DND-41 (cell line): Measurements from ENCODE around the gene APIP.

ENCODE experiments used
- ATAC-seq: fragments of 200-7000 bp; cut with Tn5 transposase; 3 replicates; pipeline ENCODE4 v1.9.1; 2021; ENCODE audit warnings: low read depth; ENCODE audit not compliant: insufficient read depth
- DNase-seq: peaks from one replicate; pipeline ENCODE4 v3.0.0-alpha.2; 2020
- H2AFZ ChIP-seq: 2 replicates; pipeline ENCODE4 v1.6.0; 2012; ENCODE audit warnings: low read depth, low read length
- H3K27ac ChIP-seq: 2 replicates; pipeline ENCODE4 v1.5.1; 2012; ENCODE audit warnings: low read length, inconsistent platforms
- H3K27me3 ChIP-seq: fragments of 200-600 bp; sonication (generic); 2 replicates; pipeline ENCODE4 v1.6.0; 2012; ENCODE audit warnings: low read length, mild to moderate bottlenecking, inconsistent platforms; ENCODE audit not compliant: insufficient read depth, poor library complexity
- H3K36me3 ChIP-seq: 2 replicates; pipeline ENCODE4 v1.5.1; 2012; ENCODE audit warnings: low read length, inconsistent platforms; ENCODE audit not compliant: insufficient read depth
- H3K4me1 ChIP-seq: 2 replicates; pipeline ENCODE4 v1.5.1; 2012; ENCODE audit warnings: mild to moderate bottlenecking, low read length; ENCODE audit not compliant: insufficient read depth
- H3K4me2 ChIP-seq: 2 replicates; pipeline ENCODE4 v1.6.0; 2012; ENCODE audit warnings: mild to moderate bottlenecking, moderate library complexity, low read length, inconsistent platforms; ENCODE audit not compliant: insufficient read depth
- H3K4me3 ChIP-seq, 2 experiments: fragments of 200-600 bp in 1 of 2; shearing (Covaris generic) in 1 of 2; 2 replicates each; pipeline ENCODE4 v1.5.1; 2012 to 2016; ENCODE audit warnings: inconsistent platforms in 2 of 2, low read length in 2 of 2, mild to moderate bottlenecking in 2 of 2, low read depth in 1 of 2, moderate library complexity in 1 of 2
- H3K79me2 ChIP-seq: 2 replicates; pipeline ENCODE4 v1.6.0; 2012; ENCODE audit warnings: low read length, inconsistent platforms; ENCODE audit not compliant: insufficient read depth
- H3K9ac ChIP-seq: 2 replicates; pipeline ENCODE4 v1.6.0; 2012; ENCODE audit warnings: low read depth, mild to moderate bottlenecking, inconsistent platforms, low read length, moderate library complexity
- H3K9me3 ChIP-seq: 2 replicates; pipeline ENCODE4 v1.5.1; 2012; ENCODE audit warnings: low read length, moderate library complexity, mild to moderate bottlenecking, inconsistent platforms; ENCODE audit not compliant: insufficient read depth, severe bottlenecking
- H4K20me1 ChIP-seq: 2 replicates; pipeline ENCODE4 v1.6.0; 2012; ENCODE audit warnings: low read length; ENCODE audit not compliant: insufficient read depth
- CTCF ChIP-seq: IDR thresholded peaks from 2 replicates; pipeline ENCODE4 v1.5.1; 2012; ENCODE audit warnings: borderline replicate concordance, low read length, moderate library complexity, mild to moderate bottlenecking; ENCODE audit not compliant: poor library complexity, severe bottlenecking; ENCODE audit errors: extremely low read depth
- EZH2 ChIP-seq: IDR thresholded peaks from 3 replicates; pipeline ENCODE4 v1.6.1; 2012; ENCODE audit warnings: borderline replicate concordance, low read depth, mild to moderate bottlenecking, moderate library complexity, low read length, inconsistent platforms; ENCODE audit not compliant: severe bottlenecking

Gene APIP

GRCh38 chr11:34863048-34863447, 53.1 kb downstream of the APIP start:
- H2AFZ ChIP-seq: no peak overlapping the region
- H3K79me2 ChIP-seq: no peaks in the 10 kb centered on the region
- no peak overlapping the region for H3K4me2 ChIP-seq
- H3K9me3 ChIP-seq: no peaks in the 10 kb centered on the region
- H4K20me1 ChIP-seq: no peaks in the 10 kb centered on the region
- H3K4me3 ChIP-seq: no peak overlapping the region
- DNase-seq (no peak), ATAC-seq (no peak)
- no peak overlapping the region for H3K27ac ChIP-seq
- no peak overlapping the region for H3K9ac ChIP-seq
- H3K27me3 ChIP-seq: no peaks in the 10 kb centered on the region
- H3K4me1 ChIP-seq: no peaks in the 10 kb centered on the region
- no peak for TF ChIP-seq CTCF
- no peak for TF ChIP-seq EZH2
- H3K36me3 ChIP-seq: no peaks in the 10 kb centered on the region

- no peak overlapping the region for H3K4me2 ChIP-seq
- no peaks in the 10 kb centered on the region for H4K20me1 ChIP-seq
- no peak overlapping the region for H2AFZ ChIP-seq
- H3K9ac ChIP-seq: no peak overlapping the region
- H3K27ac ChIP-seq: no peak overlapping the region
- no peaks in the 10 kb centered on the region for H3K79me2 ChIP-seq
- TF ChIP-seq CTCF (no peak), EZH2 (no peak)
- DNase-seq (no peak), ATAC-seq (no peak)
- no peaks in the 10 kb centered on the region for H3K27me3 ChIP-seq
- no peaks in the 10 kb centered on the region for H3K9me3 ChIP-seq
- H3K4me1 ChIP-seq: no peaks in the 10 kb centered on the region
- H3K4me3 ChIP-seq: no peak overlapping the region
- H3K36me3 ChIP-seq: no peaks in the 10 kb centered on the region
These were observed 55.7 kb downstream of the APIP start for GRCh38 chr11:34860518-34860917.

GRCh38 chr11:34860034-34860433, 56.1 kb downstream of the APIP start:
- Histone ChIP-seq H3K4me3 (no peak overlapping the region), H3K9me3 (no peaks in the 10 kb centered on the region), H4K20me1 (no peaks in the 10 kb centered on the region), H3K27ac (no peak overlapping the region), H3K9ac (no peak overlapping the region), H3K79me2 (no peaks in the 10 kb centered on the region), H3K4me1 (no peaks in the 10 kb centered on the region), H2AFZ (no peak overlapping the region), H3K4me2 (no peak overlapping the region), H3K27me3 (no peaks in the 10 kb centered on the region), H3K36me3 (no peaks in the 10 kb centered on the region)
- no peak for ATAC-seq
- no peak for TF ChIP-seq CTCF
- no peak for TF ChIP-seq EZH2
- DNase-seq: no peak

- Histone ChIP-seq H3K9ac (no peak overlapping the region), H3K36me3 (no peaks in the 10 kb centered on the region), H3K9me3 (no peaks in the 10 kb centered on the region), H3K27me3 (no peaks in the 10 kb centered on the region), H2AFZ (no peak overlapping the region), H3K79me2 (no peaks in the 10 kb centered on the region), H3K4me1 (no peaks in the 10 kb centered on the region), H4K20me1 (no peaks in the 10 kb centered on the region), H3K4me2 (no peak overlapping the region), H3K4me3 (no peak overlapping the region), H3K27ac (no peak overlapping the region)
- TF ChIP-seq EZH2 (no peak), CTCF (no peak)
- no peak for DNase-seq
- no peak for ATAC-seq
These were observed 56.7 kb downstream of the APIP start for GRCh38 chr11:34859496-34859895.
